ENCODE results near the gene MGAT3. TPM values are rescaled to one million over a fixed set of nuclear protein-coding genes. Genes with fewer than 3 reads are reported as not detected.

The MGAT3 gene
- total RNA-seq, 1 experiment from 2014 or later, result 5.0 TPM

GRCh38 chr22:39536711-39537110, 79.9 kb downstream of the MGAT3 start:
- H3K79me1 ChIP-seq (ENCODE audit: insufficient read depth, low read depth, low read length, poor library complexity, severe bottlenecking), result no peaks in the 10 kb centered on the region
- H3K4me2 ChIP-seq (ENCODE audit: insufficient read depth, insufficient read length, low read length), result no peak overlapping the region
- no peaks in the 10 kb centered on the region for H3K27me3 ChIP-seq (ENCODE audit: insufficient read depth, low read length)
- H3K14ac ChIP-seq (ENCODE audit: insufficient read depth, low read length), result no peak overlapping the region
- no peak overlapping the region for H3K4ac ChIP-seq (ENCODE audit: low read depth, low read length)
- TF ChIP-seq CTCF (conservative IDR thresholded peaks at IDR 0.05), result no peak
- peaks cover 2% of the 10 kb centered on the region; the same call in 1 of the 2 replicates for H3K79me2 ChIP-seq (ENCODE audit: insufficient read depth, low read length)
- H2BK5ac ChIP-seq (ENCODE audit: insufficient read length, low read length), result no peak overlapping the region
- H2AK5ac ChIP-seq (ENCODE audit: insufficient read length, low read length), result no peak overlapping the region
- H3K56ac ChIP-seq (ENCODE audit: insufficient read length, low read depth, low read length), result no peak overlapping the region
- no peak overlapping the region for H2BK15ac ChIP-seq (ENCODE audit: low read depth, low read length)
- H4K8ac ChIP-seq (replicated peaks; ENCODE audit: insufficient read length, low read depth, low read length), result no peak overlapping the region
- H4K20me1 ChIP-seq (ENCODE audit: control insufficient read depth, insufficient read depth, insufficient read length), result no peaks in the 10 kb centered on the region
- no peak overlapping the region for H4K5ac ChIP-seq (ENCODE audit: insufficient read length, low read depth, low read length)
- H3K27ac ChIP-seq (ENCODE audit: insufficient read length, low read depth, low read length), result no peak overlapping the region
- H3K4me3 Mint-ChIP-seq, result no peak overlapping the region; a peak in 1 of 5 replicates
- no peak overlapping the region for H2BK12ac ChIP-seq (ENCODE audit: insufficient read length, low read depth, low read length)
- H2AFZ ChIP-seq (ENCODE audit: low read length), result no peak overlapping the region
- no peak overlapping the region for H3K27ac Mint-ChIP-seq
- H3K27me3 Mint-ChIP-seq (ENCODE audit: low read depth), result peaks cover 7% of the 10 kb centered on the region
- H3K4me1 ChIP-seq (ENCODE audit: insufficient read depth, low read length), result no peaks in the 10 kb centered on the region; the same call in 1 of the 2 replicates
- no peak overlapping the region for H3T11ph ChIP-seq (ENCODE audit: low read length)
- peaks cover 30 to 37% of the 10 kb centered on the region in 2 experiments for H3K4me1 Mint-ChIP-seq
- no peaks in the 10 kb centered on the region for H3K9me3 ChIP-seq (ENCODE audit: control insufficient read depth, low read depth, low read length)
- H3K23ac ChIP-seq (ENCODE audit: insufficient read length, low read depth, low read length), result no peak overlapping the region
- peaks cover 4% of the 10 kb centered on the region for H3K23me2 ChIP-seq (ENCODE audit: insufficient read length, low read depth, low read length, poor library complexity, severe bottlenecking)
- no peak overlapping the region for H3K18ac ChIP-seq (ENCODE audit: insufficient read length, low read depth, low read length)
- 0 out of 7 replicates have a peak, but pooled peaks cover 0 to 5% (median 0%) of the 10 kb centered on the region in 3 experiments for H3K36me3 Mint-ChIP-seq (ENCODE audit: insufficient read depth in 1 of 3, low read depth in 3 of 3)
- no peak overlapping the region for H2BK120ac ChIP-seq (ENCODE audit: low read depth, low read length, poor library complexity, severe bottlenecking)
- no CpG with 5 or more reads among the region's 8 CpGs for WGBS (ENCODE audit: extremely low coverage, insufficient read length, low lambda C conversion rate)
- H4K91ac ChIP-seq (ENCODE audit: insufficient read length, low read depth, low read length), result no peak overlapping the region
- no peaks in the 10 kb centered on the region; a peak in 1 of 5 replicates for H3K9me3 Mint-ChIP-seq
- no peak overlapping the region for H2BK20ac ChIP-seq (ENCODE audit: low read depth, low read length, poor library complexity, severe bottlenecking)
- no peak overlapping the region for H3K9ac ChIP-seq (ENCODE audit: extremely low read depth, insufficient read length, low read length)
- DNase-seq, result no peak

All from H9 (cell line).